Hindlimb muscle (tissue), 1 donor: ENCODE data around the gene FGF18. TPM values are rescaled to one million over a fixed set of nuclear protein-coding genes. Genes with fewer than 3 reads are reported as not detected.
A peak's percentile ranks its signal among the peaks of the same experiment; 100 is the strongest.
"Not testable (repeated sequence)": the region's sequence is repeated elsewhere in the genome, so short reads cannot be mapped to it uniquely, and the experiment has no call there.

Experiments
- DNase-seq: peaks from one replicate; pipeline ENCODE4 v3.0.0-alpha.2; 2013
- polyA plus RNA-seq: library from polyadenylated mRNA; unstranded; fragments of 120-200 nt; gene quantifications from one replicate; pipeline ENCODE4 v1.2.1, GENCODE V29; 2013; ENCODE audit not compliant: insufficient read length

The FGF18 gene
- polyA plus RNA-seq, 1 donor = 14.4 TPM

GRCh38 chr5:171475596-171475995, 56.1 kb downstream of the FGF18 start:
- DNase-seq = no peak

GRCh38 chr5:171476701-171477100, 57.3 kb downstream of the FGF18 start:
- no peak for DNase-seq

- DNase-seq = no peak
These were observed 57.7 kb downstream of the FGF18 start for GRCh38 chr5:171477101-171477500.

DNA sequence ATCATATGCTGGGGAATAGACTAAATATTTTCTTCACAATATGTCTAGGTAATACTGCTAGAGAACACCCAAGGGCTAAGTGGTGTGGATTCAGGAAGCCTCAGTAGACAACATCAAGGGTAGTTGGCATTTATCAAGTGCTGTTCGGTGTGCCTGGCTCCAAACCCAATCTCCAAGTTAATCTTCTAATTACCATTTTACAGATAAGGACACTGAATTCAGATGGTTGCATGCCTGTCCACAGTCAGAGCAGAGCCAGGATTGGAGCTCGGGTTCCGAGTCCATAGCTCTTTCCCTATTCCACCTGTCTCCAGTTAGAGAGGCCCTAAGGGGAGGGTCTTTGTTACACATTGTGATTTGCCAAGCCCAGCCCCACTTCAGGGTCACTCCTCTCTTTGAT, 58.2 kb downstream of the FGF18 start:
- no peak for DNase-seq

DNA sequence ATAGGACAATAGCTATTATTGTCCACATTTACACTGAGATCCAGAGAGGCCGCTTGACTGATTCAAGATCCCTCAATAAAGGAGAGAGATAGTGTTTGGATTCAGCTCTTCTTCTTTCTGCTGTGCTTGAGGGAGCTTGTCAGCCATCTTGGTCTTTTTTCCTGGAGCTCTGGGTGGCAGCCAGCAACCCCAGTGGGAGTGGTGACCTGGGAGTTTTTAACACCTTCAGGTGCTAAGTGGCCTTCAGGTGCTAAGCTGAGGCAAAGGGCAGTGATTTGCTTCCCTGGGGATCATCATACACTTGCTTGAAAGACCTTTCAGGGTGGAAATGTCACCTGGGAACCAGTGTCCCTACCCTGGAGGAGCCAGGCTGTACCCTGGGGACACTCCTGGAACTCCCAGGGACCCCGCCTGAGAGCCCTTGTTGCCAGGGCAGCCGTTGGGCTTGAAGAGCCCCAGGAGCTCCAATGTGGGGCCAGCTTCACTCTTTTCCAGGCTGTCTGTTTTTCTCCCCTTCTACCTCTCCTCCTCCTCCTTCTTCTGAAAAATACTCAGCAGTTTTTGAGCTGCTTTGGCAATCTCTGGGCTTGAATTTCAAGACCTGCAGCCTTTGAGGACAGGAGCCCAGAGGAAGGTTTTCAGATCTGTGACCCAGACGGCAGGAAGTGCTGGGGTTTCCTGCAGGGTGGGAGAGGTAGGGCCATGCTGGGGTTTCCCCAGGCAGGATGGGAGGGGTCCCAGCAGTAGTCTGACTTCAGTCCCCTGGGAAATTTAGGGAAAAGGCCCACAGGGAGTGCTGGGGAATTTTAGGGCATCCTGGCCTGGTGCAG, 59.7 kb downstream of the FGF18 start:
- DNase-seq = no peak

DNA sequence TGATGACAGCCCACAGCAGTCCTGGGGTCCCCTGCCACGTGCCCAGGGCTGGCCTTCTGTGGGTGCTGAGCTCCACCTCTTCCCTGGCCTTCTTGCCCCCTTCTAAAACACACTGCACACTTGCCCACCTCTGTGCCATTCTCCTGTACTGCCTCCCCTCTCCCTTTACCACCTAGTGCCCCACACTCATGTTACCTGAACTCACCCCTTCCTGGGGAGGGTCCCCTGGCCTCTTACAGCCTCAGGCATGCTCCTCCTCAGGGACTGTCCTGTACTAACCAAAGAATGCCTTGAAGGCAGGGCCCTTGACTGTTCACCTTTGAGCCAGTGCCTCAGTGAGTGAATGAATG, 60.3 kb downstream of the FGF18 start:
- DNase-seq = no peak

DNA sequence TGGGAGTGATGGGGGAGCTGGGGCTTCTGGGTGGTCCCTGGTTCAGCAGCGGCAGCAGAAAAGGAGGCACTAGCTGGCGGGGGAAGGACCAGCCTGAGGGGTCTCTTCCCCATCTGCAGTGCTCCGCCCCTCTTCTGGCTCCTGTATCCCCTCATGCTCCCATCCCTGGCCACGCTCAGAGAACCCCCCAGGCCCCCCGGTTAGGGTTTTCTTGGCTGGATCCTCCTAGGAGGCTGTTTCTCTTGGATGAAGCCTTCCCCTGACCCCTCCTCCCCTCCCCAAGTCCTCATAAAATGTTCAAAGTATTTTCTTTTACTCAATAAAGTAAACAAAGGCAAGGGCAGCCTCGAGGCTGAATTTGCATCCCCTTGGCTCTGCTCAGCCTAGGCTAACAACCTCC, 60.8 kb downstream of the FGF18 start:
- no peak for DNase-seq

DNA sequence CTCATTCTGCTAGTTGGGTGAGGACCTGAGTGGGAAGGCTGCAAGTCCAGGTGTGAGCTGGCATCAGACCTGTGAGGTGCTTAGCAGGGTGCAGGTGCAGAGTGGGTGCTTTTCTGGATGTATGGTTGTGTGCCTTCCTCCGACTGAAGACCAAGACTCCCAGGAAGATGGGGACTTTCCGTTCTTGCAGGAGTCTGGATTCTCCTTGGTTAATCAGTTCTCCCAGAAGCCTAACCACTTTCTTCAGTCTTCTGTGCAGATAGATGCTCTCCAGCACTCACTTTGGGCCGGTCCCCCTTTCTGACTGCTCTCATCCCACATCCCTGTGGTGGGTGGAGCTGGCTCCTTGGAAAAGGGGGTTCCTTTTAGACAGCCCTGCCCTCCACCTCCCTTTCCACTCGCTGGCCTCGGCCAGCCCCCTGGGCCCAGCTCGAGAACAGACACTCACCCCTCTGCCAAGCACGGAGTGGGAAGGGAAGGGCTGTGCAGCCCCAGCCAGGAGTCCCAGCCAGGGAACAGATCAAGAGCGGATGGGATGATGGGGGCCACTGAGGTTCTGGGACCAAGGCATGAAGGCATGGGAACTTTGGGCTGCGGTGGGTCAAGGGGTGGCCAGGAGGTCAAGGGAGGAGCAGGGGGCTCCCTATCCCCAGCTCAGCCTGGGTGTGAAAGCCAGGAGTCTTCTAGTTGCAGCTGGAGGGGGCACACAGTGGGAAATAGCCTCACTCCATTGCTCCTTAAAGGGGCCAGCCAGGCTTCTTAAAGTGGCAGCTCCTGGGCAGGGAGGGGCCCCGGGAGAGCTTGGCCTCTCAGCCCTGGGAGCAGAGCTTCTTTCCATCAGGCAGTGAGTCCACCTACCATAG, 62.4 kb downstream of the FGF18 start:
- DNase-seq = peak; percentile 71

DNA sequence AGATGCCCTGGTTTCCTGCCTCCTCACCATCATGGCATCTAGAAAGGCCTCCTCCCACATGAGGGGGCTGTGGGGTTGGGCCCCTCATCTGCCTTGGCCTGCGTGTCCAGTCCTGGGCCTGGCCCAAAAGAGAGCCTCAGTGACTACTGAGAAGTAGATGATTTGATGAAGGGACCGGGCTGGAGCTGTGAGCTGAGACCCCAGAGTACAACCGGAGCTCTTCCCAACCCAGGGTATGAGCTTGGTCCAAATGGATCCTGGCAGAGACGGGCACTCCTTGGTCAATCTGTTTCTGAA, 62.9 kb downstream of the FGF18 start:
- DNase-seq = peak; percentile 43

DNA sequence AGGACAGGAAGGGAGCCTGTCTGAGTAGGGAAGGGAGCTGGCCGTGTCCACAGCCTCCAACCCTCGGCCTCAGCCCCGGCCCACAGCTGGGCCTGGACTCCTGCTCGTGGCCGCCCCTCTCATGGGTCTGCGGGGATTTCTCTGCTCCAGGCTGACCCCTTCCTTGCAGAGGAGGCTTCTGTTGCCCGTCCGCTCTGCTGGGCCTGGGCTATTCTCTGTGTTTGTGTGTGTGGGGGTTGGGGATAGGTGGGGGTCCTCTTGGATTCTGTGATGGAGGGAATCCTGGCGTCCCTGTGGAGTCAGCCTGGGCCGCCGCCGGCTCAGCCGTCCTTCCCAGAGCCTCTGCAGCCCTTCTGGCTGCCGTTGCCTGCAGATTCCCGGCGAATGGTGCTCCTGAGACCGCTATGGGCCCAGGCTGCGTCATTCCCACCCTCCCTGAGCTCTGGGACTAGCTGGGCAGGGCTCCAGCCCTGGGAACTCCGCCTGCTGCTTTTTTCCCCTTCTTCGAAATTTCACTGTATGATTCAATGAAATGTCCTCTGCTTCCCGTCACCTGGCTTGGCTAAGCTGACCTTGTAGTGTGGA, 64.2 kb downstream of the FGF18 start:
- peak; percentile 90 for DNase-seq

- DNase-seq = peak; percentile 44
These were observed 65.0 kb downstream of the FGF18 start for GRCh38 chr5:171484460-171484899.

GRCh38 chr5:171485668-171486067, 66.2 kb downstream of the FGF18 start:
- no peak for DNase-seq

GRCh38 chr5:171486613-171487012, 67.2 kb downstream of the FGF18 start:
- no peak for DNase-seq

GRCh38 chr5:171488876-171489275, 69.4 kb downstream of the FGF18 start:
- DNase-seq = no peak

GRCh38 chr5:171492781-171493180, 73.3 kb downstream of the FGF18 start:
- DNase-seq = no peak

- DNase-seq = peak; percentile 18
These were observed 74.4 kb downstream of the FGF18 start for GRCh38 chr5:171493646-171494393.

GRCh38 chr5:171494452-171495121, 75.1 kb downstream of the FGF18 start:
- peak; percentile 83 for DNase-seq

GRCh38 chr5:171495122-171495700, 75.8 kb downstream of the FGF18 start:
- DNase-seq = no peak

GRCh38 chr5:171496456-171496855, 77.0 kb downstream of the FGF18 start:
- no peak for DNase-seq

GRCh38 chr5:171497494-171497893, 78.0 kb downstream of the FGF18 start:
- not testable (repeated sequence) for DNase-seq

GRCh38 chr5:171498166-171498565, 78.7 kb downstream of the FGF18 start:
- no peak for DNase-seq

- DNase-seq = no peak
These were observed 80.2 kb downstream of the FGF18 start for GRCh38 chr5:171499611-171500010.
